Measurements from ENCODE around the gene AREL1. TPM values are rescaled to one million over a fixed set of nuclear protein-coding genes. Genes with fewer than 3 reads are reported as not detected.

Gene AREL1
- total RNA-seq, 4 donors from 2014 or later = 45.6 to 61.1 (median 50.4) TPM

DNA sequence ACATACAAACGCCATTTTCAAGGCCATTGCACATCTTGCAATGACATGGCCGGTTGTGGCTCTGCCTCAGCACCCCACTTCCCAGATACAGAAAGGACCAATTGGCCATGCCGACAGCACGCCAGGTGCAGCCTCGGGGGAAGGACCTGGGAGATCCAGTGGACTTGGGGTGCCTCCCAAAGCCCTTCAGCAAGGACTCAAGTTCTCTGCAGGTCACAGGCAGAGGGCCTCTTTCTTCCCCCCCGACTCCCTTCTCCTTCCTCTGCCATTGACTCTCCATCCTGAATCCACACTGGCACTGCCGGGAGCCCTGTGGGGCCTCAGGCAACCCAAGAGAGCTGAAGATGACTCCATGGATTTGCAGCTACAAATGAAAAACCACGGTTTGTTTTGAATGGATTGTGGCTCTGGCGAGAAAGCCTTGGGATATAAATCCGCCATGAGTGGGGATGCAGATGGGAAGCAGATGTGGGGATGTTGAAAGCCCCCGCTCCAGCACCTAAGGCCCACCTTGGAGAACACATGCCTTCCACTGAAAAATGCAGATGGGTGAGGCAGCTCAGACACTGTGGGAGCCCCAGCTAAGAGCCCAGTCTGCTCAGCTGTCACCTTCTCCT lies 65.7 kb downstream of the AREL1 start:
- Histone ChIP-seq H3K36me3 (no peaks in the 10 kb centered on the region), H3K9me3 (no peaks in the 10 kb centered on the region), H3K27ac (no peak overlapping the region), H3K4me3 (replicated peaks in 1 of 3) (no peak overlapping the region), H3K27me3 (no peaks in the 10 kb centered on the region), H3K4me1 (peaks cover 6 to 13% of the 10 kb centered on the region in 2 donors)
- WGBS, 2 donors = 86 to 92% methylated on average over 11 of the region's 11 CpGs
- no peak for TF ChIP-seq POLR2A (IDR thresholded peaks at IDR 0.05)
- TF ChIP-seq, protein P1, sequence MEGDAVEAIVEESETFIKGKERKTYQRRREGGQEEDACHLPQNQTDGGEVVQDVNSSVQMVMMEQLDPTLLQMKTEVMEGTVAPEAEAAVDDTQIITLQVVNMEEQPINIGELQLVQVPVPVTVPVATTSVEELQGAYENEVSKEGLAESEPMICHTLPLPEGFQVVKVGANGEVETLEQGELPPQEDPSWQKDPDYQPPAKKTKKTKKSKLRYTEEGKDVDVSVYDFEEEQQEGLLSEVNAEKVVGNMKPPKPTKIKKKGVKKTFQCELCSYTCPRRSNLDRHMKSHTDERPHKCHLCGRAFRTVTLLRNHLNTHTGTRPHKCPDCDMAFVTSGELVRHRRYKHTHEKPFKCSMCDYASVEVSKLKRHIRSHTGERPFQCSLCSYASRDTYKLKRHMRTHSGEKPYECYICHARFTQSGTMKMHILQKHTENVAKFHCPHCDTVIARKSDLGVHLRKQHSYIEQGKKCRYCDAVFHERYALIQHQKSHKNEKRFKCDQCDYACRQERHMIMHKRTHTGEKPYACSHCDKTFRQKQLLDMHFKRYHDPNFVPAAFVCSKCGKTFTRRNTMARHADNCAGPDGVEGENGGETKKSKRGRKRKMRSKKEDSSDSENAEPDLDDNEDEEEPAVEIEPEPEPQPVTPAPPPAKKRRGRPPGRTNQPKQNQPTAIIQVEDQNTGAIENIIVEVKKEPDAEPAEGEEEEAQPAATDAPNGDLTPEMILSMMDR (IDR thresholded peaks at IDR 0.05) = no peak
- intact Hi-C loops (cut with DNase I) = no loop called here
- no peak for DNase-seq

DNA sequence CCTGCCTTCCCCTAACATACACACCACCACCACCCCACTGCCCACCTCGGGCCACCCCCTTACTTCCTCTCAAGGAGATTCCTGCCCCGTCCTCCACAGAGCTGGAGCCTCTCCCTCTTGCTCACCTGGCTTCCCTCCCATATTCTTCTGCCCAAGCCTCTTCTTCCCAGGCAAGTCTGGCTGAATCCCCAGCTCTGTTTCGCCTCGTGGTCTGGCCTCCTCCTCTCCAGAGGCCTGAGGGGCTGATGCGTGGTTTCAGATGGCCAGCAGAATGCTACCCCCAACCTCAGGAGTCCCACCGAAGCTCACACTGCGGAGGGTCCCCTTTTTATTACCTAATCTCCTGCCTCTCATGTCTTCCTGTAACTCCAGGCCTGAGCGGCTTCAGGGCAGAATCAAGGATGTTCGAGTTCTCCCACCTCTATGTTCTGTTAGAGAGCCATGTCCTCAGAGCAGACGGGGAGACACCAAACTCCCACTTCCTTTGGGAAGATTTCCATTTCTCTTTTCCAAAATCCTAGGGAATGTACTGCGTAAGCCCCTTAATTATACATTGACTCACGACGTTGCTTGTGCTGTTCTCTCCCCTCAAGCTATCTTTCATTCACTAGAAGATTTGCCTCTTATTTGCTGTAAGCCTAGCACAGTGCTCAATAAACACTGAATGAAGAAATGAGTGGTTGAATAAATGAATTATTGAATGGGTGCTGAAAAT lies 67.0 kb downstream of the AREL1 start:
- Histone ChIP-seq H3K36me3 (no peaks in the 10 kb centered on the region), H3K27me3 (no peaks in the 10 kb centered on the region), H3K4me3 (replicated peaks in 1 of 3) (no peak overlapping the region), H3K4me1 (peaks cover 6 to 13% of the 10 kb centered on the region in 2 donors), H3K9me3 (no peaks in the 10 kb centered on the region), H3K27ac (no peak overlapping the region)
- TF ChIP-seq POLR2A (IDR thresholded peaks at IDR 0.05) = no peak
- TF ChIP-seq, protein P1 (IDR thresholded peaks at IDR 0.05) = no peak
- intact Hi-C loops (cut with DNase I) = no loop called here
- DNase-seq = no peak
- WGBS, 2 donors = 71 to 79% methylated on average over 13 of the region's 13 CpGs

DNA sequence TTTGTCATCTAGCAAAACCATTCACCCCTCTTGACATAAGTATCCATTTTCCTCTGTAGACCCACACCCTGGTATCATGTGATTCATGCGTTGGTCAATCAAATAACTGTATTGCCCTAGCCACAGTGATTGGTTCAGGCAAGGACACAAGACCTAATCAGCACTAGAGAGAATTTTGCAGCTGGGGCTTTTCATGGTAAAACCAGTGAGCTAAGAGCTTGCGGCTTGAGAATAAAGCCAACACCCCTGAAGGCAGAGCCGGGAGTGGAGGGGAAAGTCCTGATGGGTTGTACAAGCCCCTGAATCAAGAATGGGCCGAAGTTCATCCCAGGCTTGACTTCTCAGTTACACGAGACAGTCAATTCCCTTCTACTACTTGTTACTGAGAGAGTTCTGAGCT lies 67.6 kb downstream of the AREL1 start:
- WGBS, 2 donors = 74 to 92% methylated on average over 5 of the region's 5 CpGs
- Histone ChIP-seq H3K27ac (no peak overlapping the region), H3K36me3 (no peaks in the 10 kb centered on the region), H3K4me1 (peaks cover 6 to 13% of the 10 kb centered on the region in 2 donors), H3K9me3 (no peaks in the 10 kb centered on the region), H3K27me3 (no peaks in the 10 kb centered on the region), H3K4me3 (replicated peaks in 1 of 3) (no peak overlapping the region)
- intact Hi-C loops (cut with DNase I) = no loop called here
- no peak for TF ChIP-seq POLR2A (IDR thresholded peaks at IDR 0.05)
- TF ChIP-seq, protein P1 (IDR thresholded peaks at IDR 0.05) = no peak
- DNase-seq = no peak

DNA sequence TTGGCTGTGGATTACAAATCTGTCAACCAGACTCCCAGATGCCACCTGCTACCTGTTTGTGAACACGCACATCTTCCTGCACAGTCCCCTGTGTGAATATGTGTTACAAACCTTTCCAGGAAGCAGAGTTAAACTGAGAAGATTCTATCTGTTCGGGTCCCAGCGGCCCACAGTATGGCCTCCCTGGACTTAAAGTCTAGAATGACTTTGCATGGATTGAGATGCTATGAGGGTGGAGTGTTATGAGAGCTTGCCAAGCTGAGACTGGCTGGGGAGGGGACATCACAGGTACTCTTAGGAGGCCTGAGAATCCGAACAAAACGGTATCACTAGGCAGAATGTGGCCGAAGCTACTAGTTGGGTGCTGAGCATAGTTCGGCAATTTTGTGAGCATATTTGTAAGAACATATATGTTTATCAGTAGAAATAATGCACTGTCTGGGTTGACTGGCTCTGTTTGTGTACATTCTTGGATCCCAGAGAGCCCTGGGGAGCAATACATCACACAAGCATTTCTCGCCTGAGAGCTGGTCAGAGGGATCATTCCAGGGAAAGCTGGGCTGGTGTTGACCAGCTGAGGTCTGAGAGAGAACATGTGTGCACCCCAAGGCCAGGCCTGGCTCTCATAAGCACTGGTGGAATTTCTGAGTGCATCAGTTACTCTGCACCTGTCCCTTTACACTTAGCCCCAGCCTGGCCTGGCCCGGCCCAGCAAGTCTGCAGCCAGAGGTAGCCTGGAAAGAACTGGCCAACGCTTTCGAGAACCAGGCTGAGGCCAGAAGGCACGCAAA lies 71.1 kb downstream of the AREL1 start:
- Histone ChIP-seq H3K27me3 (no peaks in the 10 kb centered on the region), H3K36me3 (no peaks in the 10 kb centered on the region), H3K4me3 (replicated peaks in 1 of 3) (no peak overlapping the region), H3K27ac (no peak overlapping the region), H3K4me1 (no peaks in the 10 kb centered on the region), H3K9me3 (no peaks in the 10 kb centered on the region)
- intact Hi-C loops (cut with DNase I) = no loop called here
- 87 to 91% methylated on average over 12 of the region's 12 CpGs for WGBS, 2 donors
- TF ChIP-seq, protein P1 (IDR thresholded peaks at IDR 0.05) = no peak
- no peak for TF ChIP-seq POLR2A (IDR thresholded peaks at IDR 0.05)
- DNase-seq = no peak
